OCI-LY7 (cell line): ENCODE measurements around the gene EIF4EBP2.

ENCODE experiments used
- EZH2phosphoT487 ChIP-seq: fragments of 200-600 bp; sonication (generic); IDR thresholded peaks from 2 replicates; pipeline ENCODE4 v1.6.1; 2018; ENCODE audit warnings: low read depth, borderline replicate concordance, mild to moderate bottlenecking, mixed run types, antibody characterized with exemption, low read length, moderate library complexity, mixed read lengths
- TF ChIP-seq, protein P1 (sequence below): fragments of 200-600 bp; sonication (generic); conservative IDR thresholded peaks from 2 replicates; pipeline ENCODE4 v1.5.1; 2014; ENCODE audit warnings: mild to moderate bottlenecking, antibody characterized with exemption, low read length, moderate library complexity, mixed read lengths

DNA sequence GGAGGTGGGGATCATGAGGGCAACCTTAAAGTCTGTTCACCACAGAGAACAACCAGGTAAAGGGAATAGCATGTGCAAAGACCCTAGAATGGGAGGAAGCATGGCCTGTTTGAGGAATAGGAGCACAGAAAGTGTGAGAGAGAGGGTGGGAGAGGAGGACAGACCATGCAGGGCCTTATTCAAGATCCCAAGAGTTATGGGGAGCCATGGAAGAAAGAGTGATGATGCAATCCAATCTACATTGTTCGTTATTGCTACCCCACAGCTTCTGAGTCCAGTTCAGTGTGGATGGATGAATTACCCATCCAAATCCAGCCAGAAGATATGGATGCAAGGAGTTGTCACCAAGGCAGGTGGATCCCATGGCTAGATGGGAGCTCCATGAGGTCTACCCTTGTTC lies 7.8 kb upstream of the EIF4EBP2 start:
- TF ChIP-seq, protein P1, sequence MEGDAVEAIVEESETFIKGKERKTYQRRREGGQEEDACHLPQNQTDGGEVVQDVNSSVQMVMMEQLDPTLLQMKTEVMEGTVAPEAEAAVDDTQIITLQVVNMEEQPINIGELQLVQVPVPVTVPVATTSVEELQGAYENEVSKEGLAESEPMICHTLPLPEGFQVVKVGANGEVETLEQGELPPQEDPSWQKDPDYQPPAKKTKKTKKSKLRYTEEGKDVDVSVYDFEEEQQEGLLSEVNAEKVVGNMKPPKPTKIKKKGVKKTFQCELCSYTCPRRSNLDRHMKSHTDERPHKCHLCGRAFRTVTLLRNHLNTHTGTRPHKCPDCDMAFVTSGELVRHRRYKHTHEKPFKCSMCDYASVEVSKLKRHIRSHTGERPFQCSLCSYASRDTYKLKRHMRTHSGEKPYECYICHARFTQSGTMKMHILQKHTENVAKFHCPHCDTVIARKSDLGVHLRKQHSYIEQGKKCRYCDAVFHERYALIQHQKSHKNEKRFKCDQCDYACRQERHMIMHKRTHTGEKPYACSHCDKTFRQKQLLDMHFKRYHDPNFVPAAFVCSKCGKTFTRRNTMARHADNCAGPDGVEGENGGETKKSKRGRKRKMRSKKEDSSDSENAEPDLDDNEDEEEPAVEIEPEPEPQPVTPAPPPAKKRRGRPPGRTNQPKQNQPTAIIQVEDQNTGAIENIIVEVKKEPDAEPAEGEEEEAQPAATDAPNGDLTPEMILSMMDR, result no peak
- TF ChIP-seq EZH2phosphoT487, result no peak
